ENCODE results near the gene MAPK8.
"Not testable (repeated sequence)": the region's sequence is repeated elsewhere in the genome, so short reads cannot be mapped to it uniquely, and the experiment has no call there.

The MAPK8 gene

GRCh38 chr10:48336978-48337599, 30.6 kb downstream of the MAPK8 start:
- DNase-seq (ENCODE audit: low read depth in 2 of 2): no peak

GRCh38 chr10:48340734-48341133, 34.3 kb downstream of the MAPK8 start:
- no peak for DNase-seq (ENCODE audit: low read depth in 2 of 2)

GRCh38 chr10:48343106-48343505, 36.6 kb downstream of the MAPK8 start:
- DNase-seq (ENCODE audit: low read depth in 2 of 2): no peak

- no peak for DNase-seq (ENCODE audit: low read depth in 2 of 2)
Measured at GRCh38 chr10:48343921-48344598, 37.6 kb downstream of the MAPK8 start.

- not testable (repeated sequence) for DNase-seq (ENCODE audit: low read depth in 2 of 2)
Measured at GRCh38 chr10:48346248-48346647, 39.8 kb downstream of the MAPK8 start.

GRCh38 chr10:48347539-48347938, 41.1 kb downstream of the MAPK8 start:
- DNase-seq (ENCODE audit: low read depth in 2 of 2): not testable (repeated sequence)

- DNase-seq (ENCODE audit: low read depth in 2 of 2): not testable (repeated sequence)
Measured at GRCh38 chr10:48347943-48348342, 41.5 kb downstream of the MAPK8 start.

GRCh38 chr10:48353246-48353645, 46.8 kb downstream of the MAPK8 start:
- no peak for DNase-seq (ENCODE audit: low read depth in 2 of 2)

GRCh38 chr10:48357631-48358030, 51.2 kb downstream of the MAPK8 start:
- DNase-seq (ENCODE audit: low read depth in 2 of 2): no peak

GRCh38 chr10:48358162-48358561, 51.7 kb downstream of the MAPK8 start:
- DNase-seq (ENCODE audit: low read depth in 2 of 2): no peak

- DNase-seq (ENCODE audit: low read depth in 2 of 2): no peak
Measured at GRCh38 chr10:48358838-48359237, 52.4 kb downstream of the MAPK8 start.

- DNase-seq (ENCODE audit: low read depth in 2 of 2): no peak
Measured at GRCh38 chr10:48361176-48361575, 54.7 kb downstream of the MAPK8 start.

GRCh38 chr10:48363617-48364355, 57.3 kb downstream of the MAPK8 start:
- DNase-seq (ENCODE audit: low read depth in 2 of 2): no peak

GRCh38 chr10:48364659-48365405, 58.4 kb downstream of the MAPK8 start:
- no peak for DNase-seq (ENCODE audit: low read depth in 2 of 2)

- no peak for DNase-seq (ENCODE audit: low read depth in 2 of 2)
Measured at GRCh38 chr10:48365668-48366067, 59.2 kb downstream of the MAPK8 start.

GRCh38 chr10:48366261-48366660, 59.8 kb downstream of the MAPK8 start:
- no peak for DNase-seq (ENCODE audit: low read depth in 2 of 2)

- no peak for DNase-seq (ENCODE audit: low read depth in 2 of 2)
Measured at GRCh38 chr10:48369501-48369900, 63.0 kb downstream of the MAPK8 start.

GRCh38 chr10:48377751-48378530, 71.5 kb downstream of the MAPK8 start:
- no peak for DNase-seq (ENCODE audit: low read depth in 2 of 2)

- DNase-seq (ENCODE audit: low read depth in 2 of 2): no peak
Measured at GRCh38 chr10:48378675-48379074, 72.2 kb downstream of the MAPK8 start.

GRCh38 chr10:48381971-48382370, 75.5 kb downstream of the MAPK8 start:
- DNase-seq (ENCODE audit: low read depth in 2 of 2): no peak

- DNase-seq (ENCODE audit: low read depth in 2 of 2): no peak
Measured at GRCh38 chr10:48382982-48383381, 76.5 kb downstream of the MAPK8 start.
